K562 (cell line): Measurements from ENCODE around the gene MYO18A.

Experiments used
- CHD1 ChIP-seq: fragments of 200-600 bp; sonication (generic); IDR thresholded peaks from one replicate; pipeline ENCODE4 v1.6.1; 2012; ENCODE audit warnings: mild to moderate bottlenecking, moderate library complexity, low read length, inconsistent platforms
- E2F5 ChIP-seq: sonication (generic); formaldehyde crosslinking; IDR thresholded peaks from 2 replicates; pipeline ENCODE4 v1.8.0; 2022; ENCODE audit warnings: mild to moderate bottlenecking, missing genetic modification reagents
- FOXM1 ChIP-seq, 2 experiments: fragments of 450-650 bp in 1 of 2; sonication (generic) in 1 of 2; formaldehyde crosslinking in 1 of 2; IDR thresholded peaks; 2 replicates each; pipeline versions ENCODE4 v1.6.1 to v1.9.0; 2017 to 2022; ENCODE audit warnings: low read depth in 2 of 2, mild to moderate bottlenecking in 2 of 2, missing genetic modification reagents in 1 of 2, moderate library complexity in 1 of 2
- GTF2F1 ChIP-seq: IDR thresholded peaks from 2 replicates; pipeline ENCODE4 v1.6.1; 2011; ENCODE audit warnings: low read depth, low read length, improper control_type of control experiment
- ID3 ChIP-seq, 2 experiments: fragments of 250-450 bp in 1 of 2; fragments of 450-650 bp in 1 of 2; sonication (Bioruptor Pico) in 1 of 2; IDR thresholded peaks; 2 replicates each; pipeline versions ENCODE4 v1.6.1 to v1.8.0; 2016 to 2021; ENCODE audit warnings: mild to moderate bottlenecking in 2 of 2, moderate library complexity in 2 of 2, missing compliant biosample characterization in 1 of 2, missing genetic modification characterization in 1 of 2
- MEF2A ChIP-seq: IDR thresholded peaks from 2 replicates; pipeline ENCODE4 v1.6.1; 2011; ENCODE audit warnings: low read depth, mild to moderate bottlenecking, low read length, moderate library complexity; ENCODE audit not compliant: control insufficient read depth
- MXI1 ChIP-seq: IDR thresholded peaks from 2 replicates; pipeline ENCODE4 v1.6.1; 2011; ENCODE audit warnings: low read depth, mild to moderate bottlenecking, improper control_type of control experiment, low read length
- RAD21 ChIP-seq, 2 experiments: fragments of 250-450 bp in 1 of 2; fragments of 450-650 bp in 1 of 2; sonication (Bioruptor Pico) in 1 of 2; formaldehyde crosslinking in 1 of 2; IDR thresholded peaks in 1 of 2; conservative IDR thresholded peaks in 1 of 2; 2 replicates each; pipeline versions ENCODE4 v1.4.0 to v1.8.0; 2020 to 2022; ENCODE audit warnings: mild to moderate bottlenecking in 2 of 2, moderate library complexity in 1 of 2
- SRF ChIP-seq, 2 experiments: fragments of 250-450, 450-650 bp in 1 of 2; sonication (Bioruptor Pico) in 1 of 2; sonication (generic) in 1 of 2; formaldehyde crosslinking; IDR thresholded peaks; 2 replicates each; pipeline versions ENCODE4 v1.5.0 to v1.5.1; 2020 to 2022; ENCODE audit warnings: mild to moderate bottlenecking in 1 of 2, missing genetic modification reagents in 1 of 2
- THRAP3 ChIP-seq: fragments of 450-650 bp; IDR thresholded peaks from 2 replicates; pipeline ENCODE4 v1.6.1; 2016; ENCODE audit warnings: mild to moderate bottlenecking, inconsistent platforms, borderline replicate concordance
- TF ChIP-seq, protein P1 (sequence below): fragments of 450-650 bp; formaldehyde crosslinking; conservative IDR thresholded peaks from 2 replicates; pipeline ENCODE4 v1.4.0; 2022; ENCODE audit warnings: mild to moderate bottlenecking, missing genetic modification characterization

DNA sequence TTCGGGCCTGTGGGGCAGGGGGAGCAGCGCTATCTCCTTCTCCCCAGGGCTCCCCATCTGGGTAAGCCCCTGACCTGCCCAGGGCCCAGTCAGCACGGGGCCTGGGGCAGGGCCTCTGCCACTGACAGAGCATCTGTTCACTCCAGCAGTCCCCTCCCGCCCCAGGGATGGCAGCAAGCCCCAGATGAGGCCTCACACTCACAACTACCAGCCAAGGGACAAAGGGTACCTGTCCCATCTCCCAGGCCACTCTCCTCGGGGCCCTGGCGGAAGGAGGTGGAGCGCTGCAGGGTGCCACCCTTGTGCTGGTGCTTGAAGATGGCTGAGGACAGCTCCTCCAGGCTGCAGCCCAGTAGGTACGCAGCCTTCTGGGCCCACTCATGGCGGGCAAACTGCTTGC, 64.8 kb downstream of the MYO18A start:
- TF ChIP-seq RAD21 (CRISPR knock-in tag; conservative IDR thresholded peaks at IDR 0.05 in 1 of 2, IDR thresholded peaks at IDR 0.05 in 1 of 2), result no peak
- no peak for TF ChIP-seq THRAP3
- TF ChIP-seq, protein P1, sequence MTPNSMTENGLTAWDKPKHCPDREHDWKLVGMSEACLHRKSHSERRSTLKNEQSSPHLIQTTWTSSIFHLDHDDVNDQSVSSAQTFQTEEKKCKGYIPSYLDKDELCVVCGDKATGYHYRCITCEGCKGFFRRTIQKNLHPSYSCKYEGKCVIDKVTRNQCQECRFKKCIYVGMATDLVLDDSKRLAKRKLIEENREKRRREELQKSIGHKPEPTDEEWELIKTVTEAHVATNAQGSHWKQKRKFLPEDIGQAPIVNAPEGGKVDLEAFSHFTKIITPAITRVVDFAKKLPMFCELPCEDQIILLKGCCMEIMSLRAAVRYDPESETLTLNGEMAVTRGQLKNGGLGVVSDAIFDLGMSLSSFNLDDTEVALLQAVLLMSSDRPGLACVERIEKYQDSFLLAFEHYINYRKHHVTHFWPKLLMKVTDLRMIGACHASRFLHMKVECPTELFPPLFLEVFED (CRISPR knock-in tag), result no peak
- no peak for TF ChIP-seq FOXM1 (IDR thresholded peaks at IDR 0.05; ENCODE audit: low read depth)
- TF ChIP-seq FOXM1 (CRISPR knock-in tag; IDR thresholded peaks at IDR 0.05; ENCODE audit: low read depth), result no peak
- TF ChIP-seq SRF (CRISPR knock-in tag; IDR thresholded peaks at IDR 0.05), result no peak
- no peak for TF ChIP-seq ID3 (CRISPR knock-in tag; IDR thresholded peaks at IDR 0.05)
- TF ChIP-seq ID3 (tag; IDR thresholded peaks at IDR 0.05), result no peak
- no peak for TF ChIP-seq MXI1
- no peak for TF ChIP-seq E2F5
- TF ChIP-seq GTF2F1, result no peak
- TF ChIP-seq CHD1, result no peak
- TF ChIP-seq MEF2A, result no peak
